Activated CD8-positive, alpha-beta T cell treated with anti-CD3 and anti-CD28 coated beads for 36 hours (primary cell): ENCODE measurements around the gene IRAK1. TPM values are rescaled to one million over a fixed set of nuclear protein-coding genes. Genes with fewer than 3 reads are reported as not detected.

Experiments used
- ATAC-seq: fragments of 200-7000 bp; cut with Tn5 transposase; one replicate; pipeline ENCODE4 v1.10.0; 2021; ENCODE audit warnings: mild to moderate bottlenecking, moderate library complexity
- CTCF ChIA-PET: fragments of 350-600 bp; sonication (Branson Sonifier 250); formaldehyde crosslinking; loops from one replicate; lab custom pipeline; 2021; ENCODE audit warnings: antibody characterized with exemption; lab: Charles Lee
- POLR2A ChIA-PET: fragments of 350-600 bp; sonication (Branson Sonifier 250); formaldehyde crosslinking; loops from one replicate; lab custom pipeline; 2021; ENCODE audit warnings: antibody characterized with exemption; lab: Charles Lee
- DNase-seq: peaks from one replicate; pipeline ENCODE4 v3.0.0-alpha.2; 2020
- H3K27ac Mint-ChIP-seq: one replicate; pipeline ENCODE4 v1.8.0; 2021; ENCODE audit warnings: mild to moderate bottlenecking, mixed read lengths
- H3K27me3 Mint-ChIP-seq: one replicate; pipeline ENCODE4 v1.8.0; 2021; ENCODE audit warnings: mixed read lengths
- H3K36me3 Mint-ChIP-seq: one replicate; pipeline ENCODE4 v1.8.0; 2021; ENCODE audit warnings: low read depth, mixed read lengths
- H3K4me1 Mint-ChIP-seq: one replicate; pipeline ENCODE4 v1.8.0; 2021; ENCODE audit warnings: low read depth, mixed read lengths
- H3K4me3 Mint-ChIP-seq: one replicate; pipeline ENCODE4 v1.8.0; 2021; ENCODE audit warnings: mild to moderate bottlenecking, moderate library complexity, mixed read lengths
- H3K9me3 Mint-ChIP-seq: one replicate; pipeline ENCODE4 v1.8.0; 2021; ENCODE audit warnings: mixed read lengths
- CTCF ChIP-seq: fragments of 200-600 bp; IDR thresholded peaks from one replicate; pipeline ENCODE4 v1.8.0; 2022; ENCODE audit warnings: antibody characterized with exemption, mild to moderate bottlenecking
- intact Hi-C: fragments of 100-400 bp; cut with micrococcal nuclease; formaldehyde crosslinking; loops from one replicate; pipeline ENCODE4 v1.10.0; 2022
- total RNA-seq, 2 experiments: library from RNA; stranded (reverse); gene quantifications; one replicate each; pipeline ENCODE4 v1.2.3, GENCODE V29; 2021

Gene IRAK1
- total RNA-seq, 2 experiments from 2014 or later, result 134 to 136 TPM

GRCh38 chrX:154008521-154008920 lies 11.2 kb downstream of the IRAK1 start:
- ChIA-PET POLR2A (interaction anchor here (1.5 kb wide), 1 partner anchor 13 kb away, joined by 5 read pairs; no protein-coding TSS in a partner anchor), CTCF (no interaction called here)
- H3K9me3 Mint-ChIP-seq, result no peaks in the 10 kb centered on the region
- peaks cover 35% of the 10 kb centered on the region for H3K36me3 Mint-ChIP-seq
- no peak for ATAC-seq
- intact Hi-C loops, result no loop called here
- H3K27ac Mint-ChIP-seq, result peak overlapping the region; percentile 42
- no peak for DNase-seq
- no peak overlapping the region for H3K4me3 Mint-ChIP-seq
- no peak for TF ChIP-seq CTCF
- H3K27me3 Mint-ChIP-seq, result no peaks in the 10 kb centered on the region
- peaks cover 6% of the 10 kb centered on the region for H3K4me1 Mint-ChIP-seq

- no peak for TF ChIP-seq CTCF
- ATAC-seq, result no peak
- Mint-ChIP-seq H3K4me1 (peaks cover 16% of the 10 kb centered on the region), H3K4me3 (no peak overlapping the region), H3K9me3 (no peaks in the 10 kb centered on the region), H3K36me3 (peaks cover 36% of the 10 kb centered on the region), H3K27ac (no peak overlapping the region), H3K27me3 (no peaks in the 10 kb centered on the region)
- DNase-seq, result no peak
- intact Hi-C loops, result no loop called here
- CTCF ChIA-PET, result no interaction called here
- POLR2A ChIA-PET, result interaction anchor here (1.5 to 1.7 kb wide), 2 partner anchors 11 to 26 kb away, joined by 5 to 6 read pairs; no protein-coding TSS in a partner anchor
Observed at GRCh38 chrX:154006947-154007346, 12.8 kb downstream of the IRAK1 start.

- DNase-seq (no peak), ATAC-seq (no peak)
- Mint-ChIP-seq H3K27me3 (no peaks in the 10 kb centered on the region), H3K9me3 (no peaks in the 10 kb centered on the region), H3K36me3 (peaks cover 25% of the 10 kb centered on the region), H3K4me1 (peaks cover 20% of the 10 kb centered on the region), H3K27ac (no peak overlapping the region), H3K4me3 (no peak overlapping the region)
- ChIA-PET CTCF (interaction anchor here (3.1 kb wide), 1 partner anchor 9 kb away, joined by 12 read pairs; no protein-coding TSS in a partner anchor), POLR2A (interaction anchor here (3.0 kb wide), 1 partner anchor 9 kb away, joined by 11 read pairs; no protein-coding TSS in a partner anchor)
- intact Hi-C loops, result no loop called here
- no peak for TF ChIP-seq CTCF
Observed at GRCh38 chrX:154004315-154004714, 15.4 kb downstream of the IRAK1 start.

GRCh38 chrX:154002215-154002719 lies 17.4 kb downstream of the IRAK1 start:
- H3K36me3 Mint-ChIP-seq, result peaks cover 15% of the 10 kb centered on the region
- no peaks in the 10 kb centered on the region for H3K9me3 Mint-ChIP-seq
- peak overlapping the region; percentile 54 for H3K4me3 Mint-ChIP-seq
- peak overlapping the region; percentile 88 for H3K27ac Mint-ChIP-seq
- intact Hi-C loops, result no loop called here
- ChIA-PET CTCF (interaction anchor here (1.1 kb wide), 1 partner anchor 14 kb away, joined by 3 read pairs; no protein-coding TSS in a partner anchor), POLR2A (interaction anchor here (0.7 to 1.2 kb wide), 4 partner anchors 9 to 63 kb away, joined by 3 to 4 read pairs (median 4); no protein-coding TSS in a partner anchor)
- ATAC-seq, result peak; percentile 90
- DNase-seq, result peak; percentile 66
- no peaks in the 10 kb centered on the region for H3K27me3 Mint-ChIP-seq
- peaks cover 14% of the 10 kb centered on the region for H3K4me1 Mint-ChIP-seq
- TF ChIP-seq CTCF, result no peak

GRCh38 chrX:154000051-154000450 lies 19.7 kb downstream of the IRAK1 start:
- no peak for DNase-seq
- CTCF ChIA-PET, result interaction anchor here (1.0 kb wide), 1 partner anchor 14 kb away, joined by 3 read pairs; no protein-coding TSS in a partner anchor
- Mint-ChIP-seq H3K9me3 (no peaks in the 10 kb centered on the region), H3K27me3 (no peaks in the 10 kb centered on the region), H3K36me3 (peaks cover 6% of the 10 kb centered on the region), H3K27ac (no peak overlapping the region), H3K4me1 (peaks cover 14% of the 10 kb centered on the region), H3K4me3 (no peak overlapping the region)
- POLR2A ChIA-PET, result no interaction called here
- ATAC-seq, result no peak
- intact Hi-C loops, result no loop called here
- TF ChIP-seq CTCF, result no peak
